CD14-positive monocyte (primary cell): ENCODE results near the gene VPS52. TPM values are rescaled to one million over a fixed set of nuclear protein-coding genes. Genes with fewer than 3 reads are reported as not detected.

Experiments used
- DNase-seq, 3 donors: peaks; one replicate each; pipeline ENCODE4 v3.0.0-alpha.2; 2011 to 2022
- H2AFZ ChIP-seq: 2 replicates; pipeline ENCODE4 v1.6.0; 2012; ENCODE audit warnings: mild to moderate bottlenecking, low read depth, low read length, inconsistent platforms; ENCODE audit not compliant: insufficient read depth, poor library complexity, severe bottlenecking
- H3K27ac ChIP-seq, 2 donors: 1 replicate in 1 of 2; 2 replicates in 1 of 2; pipeline ENCODE4 v1.5.1; 2012 to 2013; ENCODE audit warnings: low read length in 2 of 2, control low read depth in 1 of 2, inconsistent platforms in 1 of 2, low read depth in 1 of 2, mild to moderate bottlenecking in 1 of 2
- H3K27me3 ChIP-seq, 2 donors: one replicate each; pipeline versions ENCODE4 v1.6.0 to v1.6.1; 2011 to 2013; ENCODE audit warnings: low read length in 2 of 2; ENCODE audit not compliant: control insufficient read depth in 2 of 2, insufficient read depth in 2 of 2
- H3K36me3 ChIP-seq, 2 donors: replicated peaks in 1 of 2; 1 replicate in 1 of 2; 2 replicates in 1 of 2; pipeline versions ENCODE4 v1.5.1 to v1.6.1; 2012 to 2013; ENCODE audit warnings: low read length in 2 of 2, control low read depth in 1 of 2, inconsistent platforms in 1 of 2, mild to moderate bottlenecking in 1 of 2; ENCODE audit not compliant: insufficient read depth in 2 of 2, control insufficient read depth in 1 of 2
- H3K4me1 ChIP-seq, 2 donors: 1 replicate in 1 of 2; 2 replicates in 1 of 2; pipeline versions ENCODE4 v1.5.1 to v1.6.1; 2012 to 2013; ENCODE audit warnings: low read length in 2 of 2, control low read depth in 1 of 2, inconsistent platforms in 1 of 2, mild to moderate bottlenecking in 1 of 2, moderate library complexity in 1 of 2; ENCODE audit not compliant: insufficient read depth in 2 of 2, control insufficient read depth in 1 of 2
- H3K4me2 ChIP-seq: replicated peaks from 2 replicates; pipeline ENCODE3; 2012; ENCODE audit warnings: low read length, moderate library complexity, mild to moderate bottlenecking; ENCODE audit not compliant: poor library complexity, severe bottlenecking; ENCODE audit errors: extremely low read depth
- H3K4me3 ChIP-seq, 3 experiments: fragments of 200-600 bp in 1 of 3; sonication (generic) in 1 of 3; replicated peaks in 1 of 3; 1 replicate in 2 of 3; 2 replicates in 1 of 3; pipeline ENCODE4 v1.5.1; 2011 to 2013; ENCODE audit warnings: low read length in 3 of 3, mild to moderate bottlenecking in 3 of 3, control low read depth in 2 of 3, low read depth in 2 of 3, inconsistent platforms in 1 of 3, moderate library complexity in 1 of 3
- H3K79me2 ChIP-seq: 2 replicates; pipeline ENCODE4 v1.6.0; 2012; ENCODE audit warnings: mild to moderate bottlenecking, control low read depth, inconsistent platforms, low read length, moderate library complexity; ENCODE audit not compliant: insufficient read depth
- H3K9ac ChIP-seq: 2 replicates; pipeline ENCODE4 v1.6.0; 2017; ENCODE audit warnings: low read length, mild to moderate bottlenecking; ENCODE audit not compliant: insufficient read depth, poor library complexity, severe bottlenecking
- H3K9me3 ChIP-seq, 2 donors: replicated peaks in 1 of 2; 1 replicate in 1 of 2; 2 replicates in 1 of 2; pipeline versions ENCODE4 v1.5.1 to v1.6.1; 2012 to 2013; ENCODE audit warnings: low read length in 2 of 2, control low read depth in 1 of 2; ENCODE audit not compliant: control insufficient read depth in 1 of 2, insufficient read depth in 1 of 2
- H4K20me1 ChIP-seq: 2 replicates; pipeline ENCODE4 v1.6.0; 2012; ENCODE audit warnings: mild to moderate bottlenecking, low read length, control low read depth, moderate library complexity; ENCODE audit not compliant: insufficient read depth
- H3K27ac Mint-ChIP-seq, 7 donors: one replicate each; pipeline ENCODE4 v1.8.0; 2020; ENCODE audit warnings: mild to moderate bottlenecking in 7 of 7, mixed read lengths in 7 of 7, moderate library complexity in 6 of 7, inconsistent platforms in 2 of 7
- H3K27me3 Mint-ChIP-seq, 3 donors: one replicate each; pipeline ENCODE4 v1.8.0; 2021 to 2022; ENCODE audit warnings: low read depth in 3 of 3, mild to moderate bottlenecking in 3 of 3, mixed read lengths in 3 of 3, moderate library complexity in 3 of 3, inconsistent platforms in 1 of 3
- H3K36me3 Mint-ChIP-seq, 2 donors: one replicate each; pipeline ENCODE4 v1.8.0; 2020; ENCODE audit warnings: mixed read lengths in 2 of 2, inconsistent platforms in 1 of 2, mild to moderate bottlenecking in 1 of 2
- H3K4me1 Mint-ChIP-seq: one replicate; pipeline ENCODE4 v1.8.0; 2020; ENCODE audit warnings: mild to moderate bottlenecking, mixed read lengths
- H3K4me3 Mint-ChIP-seq, 2 donors: one replicate each; pipeline ENCODE4 v1.8.0; 2020; ENCODE audit warnings: mild to moderate bottlenecking in 2 of 2, mixed read lengths in 2 of 2, moderate library complexity in 1 of 2
- H3K9me3 Mint-ChIP-seq, 7 donors: one replicate each; pipeline ENCODE4 v1.8.0; 2020 to 2022; ENCODE audit warnings: mixed read lengths in 7 of 7, mild to moderate bottlenecking in 6 of 7, moderate library complexity in 6 of 7, inconsistent platforms in 2 of 7
- WGBS: methylation state at CpG from one replicate; pipeline ENCODE4 v1.1.5; 2013; ENCODE audit warnings: missing lambda C conversion rate; ENCODE audit not compliant: insufficient coverage; 5-methylcytosine and 5-hydroxymethylcytosine counted together
- intact Hi-C, 2 donors: fragments of 100-400 bp; cut with micrococcal nuclease; formaldehyde crosslinking; loops; one replicate each; pipeline versions ENCODE4 v1.15.0 to v1.15.1; 2023
- polyA plus RNA-seq, 3 donors: library from polyadenylated mRNA; depleted of rRNA in 1 of 3; unstranded in 2 of 3; stranded (reverse) in 1 of 3; fragments of 300-500 nt in 2 of 3; fragments of >200 nt in 1 of 3; fragmentation: Illumina TruSeq in 2 of 3; gene quantifications; 1 replicate in 2 of 3; 2 replicates in 1 of 3; pipeline ENCODE4 v1.2.3, GENCODE V29; 2012 to 2021
- TF ChIP-seq, protein P1 (sequence below): fragments of 200-600 bp; IDR thresholded peaks from one replicate; pipeline ENCODE4 v1.8.0; 2022; ENCODE audit warnings: antibody characterized with exemption, mild to moderate bottlenecking

Gene VPS52
- polyA plus RNA-seq, 3 donors, result 11.0 to 150 (median 14.5) TPM

DNA sequence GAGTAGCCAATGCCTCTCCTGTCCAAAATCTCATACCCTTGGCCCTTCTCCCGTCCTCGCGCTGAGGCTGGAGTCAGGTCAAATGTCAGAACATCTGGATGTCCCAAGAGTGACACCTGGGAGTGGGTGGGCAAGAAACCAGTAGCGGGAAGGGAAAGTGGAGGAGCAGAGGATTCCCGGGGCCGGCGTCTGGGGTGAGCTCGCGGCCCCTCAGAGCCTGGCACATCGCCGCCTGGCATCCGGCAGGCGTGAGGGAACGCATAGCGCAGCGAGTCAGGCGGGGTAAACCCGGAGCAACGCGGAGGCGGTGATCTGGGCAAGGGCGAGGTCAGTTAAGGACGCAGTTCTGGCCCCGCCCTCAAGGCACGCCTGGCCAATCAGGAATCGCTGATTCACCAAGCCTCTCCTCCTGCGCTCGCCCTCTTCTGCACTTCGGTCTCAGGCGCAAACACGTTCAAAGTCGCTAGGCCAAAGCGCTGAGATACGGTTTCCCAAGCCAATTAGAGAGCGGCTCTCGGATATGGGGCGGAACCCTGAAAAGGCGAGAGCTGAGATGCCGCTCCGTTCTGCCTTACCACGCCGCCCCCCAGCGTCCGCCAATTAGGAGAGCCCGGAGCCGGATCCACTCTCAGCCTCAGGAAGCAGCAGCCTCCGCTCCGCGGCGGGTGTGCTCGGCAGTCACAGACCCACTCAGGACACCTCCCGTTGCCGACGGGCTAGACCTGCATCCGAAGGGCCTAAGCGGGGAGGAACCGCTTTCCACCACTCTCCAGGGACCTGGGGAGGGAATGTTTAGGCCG, 22.5 kb downstream of the VPS52 start:
- Histone ChIP-seq H3K27ac (peak overlapping the region; percentile 92 to 93), H4K20me1 (no peaks in the 10 kb centered on the region), H3K27me3 (no peaks in the 10 kb centered on the region), H3K4me1 (peaks cover 24 to 29% of the 10 kb centered on the region in 2 donors), H3K9me3 (no peaks in the 10 kb centered on the region), H2AFZ (peak overlapping the region; percentile 90), H3K79me2 (peaks cover 4% of the 10 kb centered on the region), H3K9ac (peak overlapping the region; percentile 71), H3K4me2 (peak overlapping the region; percentile 84), H3K36me3 (peaks cover 10 to 21% of the 10 kb centered on the region in 2 donors), H3K4me3 (peak overlapping the region; percentile 43 to 77 (median 58))
- Mint-ChIP-seq H3K4me1 (peaks cover 32% of the 10 kb centered on the region), H3K27me3 (peaks cover 7 to 13% (median 7%) of the 10 kb centered on the region in 3 donors), H3K4me3 (peak overlapping the region; percentile 81 to 92), H3K36me3 (peaks cover 19 to 21% of the 10 kb centered on the region in 2 donors), H3K9me3 (no peaks in the 10 kb centered on the region), H3K27ac (peak overlapping the region; percentile 91 to 97 (median 96))
- intact Hi-C loops, result loop anchor here (2.0 to 10.0 kb wide), 10 partner anchors 37 to 314 kb away; partner anchors contain the start of genes COL11A2 (in 1 of the 2), RXRB (in 1 of the 2) and SLC39A7 (in 1 of the 2)
- TF ChIP-seq, protein P1, sequence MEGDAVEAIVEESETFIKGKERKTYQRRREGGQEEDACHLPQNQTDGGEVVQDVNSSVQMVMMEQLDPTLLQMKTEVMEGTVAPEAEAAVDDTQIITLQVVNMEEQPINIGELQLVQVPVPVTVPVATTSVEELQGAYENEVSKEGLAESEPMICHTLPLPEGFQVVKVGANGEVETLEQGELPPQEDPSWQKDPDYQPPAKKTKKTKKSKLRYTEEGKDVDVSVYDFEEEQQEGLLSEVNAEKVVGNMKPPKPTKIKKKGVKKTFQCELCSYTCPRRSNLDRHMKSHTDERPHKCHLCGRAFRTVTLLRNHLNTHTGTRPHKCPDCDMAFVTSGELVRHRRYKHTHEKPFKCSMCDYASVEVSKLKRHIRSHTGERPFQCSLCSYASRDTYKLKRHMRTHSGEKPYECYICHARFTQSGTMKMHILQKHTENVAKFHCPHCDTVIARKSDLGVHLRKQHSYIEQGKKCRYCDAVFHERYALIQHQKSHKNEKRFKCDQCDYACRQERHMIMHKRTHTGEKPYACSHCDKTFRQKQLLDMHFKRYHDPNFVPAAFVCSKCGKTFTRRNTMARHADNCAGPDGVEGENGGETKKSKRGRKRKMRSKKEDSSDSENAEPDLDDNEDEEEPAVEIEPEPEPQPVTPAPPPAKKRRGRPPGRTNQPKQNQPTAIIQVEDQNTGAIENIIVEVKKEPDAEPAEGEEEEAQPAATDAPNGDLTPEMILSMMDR, result no peak
- WGBS, result under 1% methylated on average over 52 of the region's 58 CpGs
- DNase-seq, result peak; percentile 99

DNA sequence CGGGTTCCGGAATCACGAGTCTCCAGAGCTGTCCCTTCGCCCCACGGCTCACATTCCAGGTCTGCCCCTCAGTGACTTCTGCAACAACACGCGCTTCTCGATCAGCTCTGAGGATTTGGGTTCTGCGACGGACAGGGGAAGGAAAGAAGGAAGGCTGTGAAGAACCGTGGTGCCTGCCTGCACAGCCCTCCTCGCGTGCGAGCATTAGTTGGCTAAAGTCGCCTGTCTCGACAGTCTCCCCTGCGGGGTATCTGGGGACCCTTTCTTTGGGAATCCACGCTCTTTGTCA, 23.1 kb downstream of the VPS52 start:
- Mint-ChIP-seq H3K4me1 (peaks cover 32% of the 10 kb centered on the region), H3K9me3 (no peaks in the 10 kb centered on the region), H3K27ac (peak overlapping the region; percentile 91 to 97 (median 96)), H3K36me3 (peaks cover 19 to 21% of the 10 kb centered on the region in 2 donors), H3K27me3 (peaks cover 11 to 13% (median 11%) of the 10 kb centered on the region in 3 donors), H3K4me3 (peak overlapping the region; percentile 81 to 92)
- peak overlapping the region; percentile 28 to 77 (median 31) for H3K4me3 ChIP-seq
- peaks cover 24 to 29% of the 10 kb centered on the region in 2 donors for H3K4me1 ChIP-seq
- H3K27me3 ChIP-seq, result no peaks in the 10 kb centered on the region
- DNase-seq, result peak in 2 of 3 donors; percentile 21 to 52
- intact Hi-C loops, result loop anchor here (2.0 to 10.0 kb wide), 10 partner anchors 36 to 314 kb away; partner anchors contain the start of genes COL11A2 (in 1 of the 2), RXRB (in 1 of the 2) and SLC39A7 (in 1 of the 2)
- peak overlapping the region; percentile 90 to 93 for H3K27ac ChIP-seq
- H4K20me1 ChIP-seq, result no peaks in the 10 kb centered on the region
- 0% methylated on average over 17 of the region's 18 CpGs for WGBS
- peaks cover 10 to 21% of the 10 kb centered on the region in 2 donors for H3K36me3 ChIP-seq
- H3K79me2 ChIP-seq, result peaks cover 4% of the 10 kb centered on the region
- TF ChIP-seq, protein P1, result peak; percentile 65
- H2AFZ ChIP-seq, result peak overlapping the region; percentile 89
- H3K4me2 ChIP-seq, result peak overlapping the region; percentile 84
- H3K9me3 ChIP-seq, result no peaks in the 10 kb centered on the region
- H3K9ac ChIP-seq, result peak overlapping the region; percentile 63
